GM12865 (cell line): Measurements from ENCODE around the gene LRP10.
"Not testable (repeated sequence)": the region's sequence is repeated elsewhere in the genome, so short reads cannot be mapped to it uniquely, and the experiment has no call there.

ENCODE experiments used
- DNase-seq: peaks from one replicate; pipeline ENCODE4 v3.0.0; 2010; ENCODE audit warnings: low read depth
- H3K4me3 ChIP-seq: 2 replicates; pipeline ENCODE4 v1.5.1; 2011; ENCODE audit warnings: mild to moderate bottlenecking, low read depth, low read length, control low read depth
- TF ChIP-seq, protein P1 (sequence below): IDR thresholded peaks from 2 replicates; pipeline ENCODE4 v1.5.1; 2011; ENCODE audit warnings: low read length, control low read depth, low read depth, inconsistent platforms; ENCODE audit not compliant: insufficient read depth; ENCODE audit errors: missing control alignments

Gene LRP10

GRCh38 chr14:22871224-22872032 is at the start of gene LRP10:
Gene LRP10, plus strand, starts transcription at chr14:22871740. Its CDS starts 564 bp downstream, at chr14:22872304.
- TF ChIP-seq, protein P1, sequence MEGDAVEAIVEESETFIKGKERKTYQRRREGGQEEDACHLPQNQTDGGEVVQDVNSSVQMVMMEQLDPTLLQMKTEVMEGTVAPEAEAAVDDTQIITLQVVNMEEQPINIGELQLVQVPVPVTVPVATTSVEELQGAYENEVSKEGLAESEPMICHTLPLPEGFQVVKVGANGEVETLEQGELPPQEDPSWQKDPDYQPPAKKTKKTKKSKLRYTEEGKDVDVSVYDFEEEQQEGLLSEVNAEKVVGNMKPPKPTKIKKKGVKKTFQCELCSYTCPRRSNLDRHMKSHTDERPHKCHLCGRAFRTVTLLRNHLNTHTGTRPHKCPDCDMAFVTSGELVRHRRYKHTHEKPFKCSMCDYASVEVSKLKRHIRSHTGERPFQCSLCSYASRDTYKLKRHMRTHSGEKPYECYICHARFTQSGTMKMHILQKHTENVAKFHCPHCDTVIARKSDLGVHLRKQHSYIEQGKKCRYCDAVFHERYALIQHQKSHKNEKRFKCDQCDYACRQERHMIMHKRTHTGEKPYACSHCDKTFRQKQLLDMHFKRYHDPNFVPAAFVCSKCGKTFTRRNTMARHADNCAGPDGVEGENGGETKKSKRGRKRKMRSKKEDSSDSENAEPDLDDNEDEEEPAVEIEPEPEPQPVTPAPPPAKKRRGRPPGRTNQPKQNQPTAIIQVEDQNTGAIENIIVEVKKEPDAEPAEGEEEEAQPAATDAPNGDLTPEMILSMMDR = no peak
- DNase-seq = peak; percentile 94
- peak within 1 kb of the TSS; percentile 70 for H3K4me3 ChIP-seq

- DNase-seq = no peak
- TF ChIP-seq, protein P1 = no peak
- peak overlapping the region; percentile 62 for H3K4me3 ChIP-seq
These were observed 49.4 kb upstream of the LRP10 start for GRCh38 chr14:22822016-22822570.

DNA sequence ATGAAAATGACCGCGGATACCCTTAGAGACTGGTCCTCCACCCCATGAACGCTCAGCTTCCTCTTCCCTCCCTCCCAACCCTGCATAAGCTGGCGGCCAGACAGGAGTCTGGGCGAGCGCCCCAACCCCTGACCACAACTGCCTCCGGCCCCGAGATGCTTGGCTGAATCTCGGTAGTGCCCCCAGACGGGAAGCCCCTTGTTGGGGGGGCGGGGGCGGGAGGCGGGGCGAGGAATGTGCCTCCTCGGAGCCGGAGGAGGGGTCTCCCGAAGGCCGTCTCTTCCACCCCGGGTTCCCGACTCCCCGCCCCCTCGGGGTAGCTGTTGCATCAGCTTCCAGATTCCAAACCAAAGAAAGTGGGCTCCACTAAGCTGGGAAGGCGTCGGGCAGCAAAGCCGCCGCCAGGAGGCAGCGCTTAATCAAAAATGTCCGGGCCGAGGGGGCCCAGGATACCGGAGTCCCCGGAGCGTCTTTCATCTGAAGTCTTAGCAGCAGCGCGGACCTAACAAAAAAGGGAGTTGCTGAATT is 48.9 kb upstream of the LRP10 start:
- peak; percentile 83 for DNase-seq
- H3K4me3 ChIP-seq = peak overlapping the region; percentile 62
- TF ChIP-seq, protein P1 = peak; percentile 73

DNA sequence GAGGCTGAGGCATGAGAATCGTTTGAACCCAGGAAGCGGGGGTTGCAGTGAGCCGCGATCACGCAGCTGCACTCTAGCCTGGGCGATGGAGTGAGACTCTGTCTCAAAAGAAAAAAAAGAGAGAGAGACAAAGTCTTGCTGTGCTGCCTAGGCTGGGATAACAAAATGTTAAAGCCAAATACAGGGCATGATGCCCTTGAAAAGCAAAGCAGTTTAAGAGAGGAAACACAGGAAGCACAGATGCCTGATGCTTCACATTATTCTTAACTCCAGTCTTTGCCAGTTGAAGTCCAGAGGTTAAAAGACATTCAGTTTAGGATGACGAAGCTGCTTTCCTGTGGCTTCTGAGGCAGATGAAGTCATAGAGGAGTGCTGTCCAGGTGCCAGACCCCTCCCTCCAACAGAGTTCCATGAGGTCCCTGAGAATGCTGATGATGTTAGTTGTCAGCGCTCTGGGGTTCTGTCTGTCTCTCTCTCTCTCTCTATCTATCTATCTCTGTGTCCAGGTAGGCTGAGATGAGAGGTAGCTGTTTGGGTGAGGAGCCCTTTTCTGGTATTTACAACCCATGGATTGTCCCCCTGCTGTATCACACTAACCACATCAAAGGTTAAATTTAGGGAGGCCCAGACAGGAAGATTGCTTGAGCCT is 46.7 kb upstream of the LRP10 start:
- TF ChIP-seq, protein P1 = no peak
- peak; percentile 41 for DNase-seq

DNA sequence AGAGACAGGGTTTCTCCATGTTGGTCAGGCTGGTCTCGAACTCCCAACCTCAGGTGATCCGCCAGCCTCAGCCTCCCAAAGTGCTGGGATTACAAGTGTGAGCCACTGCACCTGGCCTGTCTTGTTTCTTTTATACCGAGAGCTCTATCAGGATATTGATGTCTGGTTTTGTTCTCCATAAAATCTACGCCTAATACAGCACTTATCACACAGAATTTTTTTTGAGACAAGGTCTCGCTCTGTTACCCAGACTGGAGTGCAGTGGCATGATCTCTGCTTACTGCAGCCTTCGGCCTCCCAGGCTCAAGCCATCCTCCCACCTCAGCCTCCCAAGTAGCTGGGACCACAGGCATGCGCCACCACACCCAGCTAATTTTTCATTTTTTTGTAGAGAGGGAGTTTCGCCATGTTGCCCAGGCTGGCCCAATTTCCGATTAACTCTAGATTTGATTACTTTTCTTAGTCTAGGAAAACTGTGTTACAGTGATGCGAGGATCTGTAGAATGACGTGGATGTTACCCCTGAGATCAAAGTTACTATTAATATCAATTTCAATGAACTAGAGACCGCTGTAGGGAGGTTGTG is 42.4 kb upstream of the LRP10 start:
- not testable (repeated sequence) for DNase-seq
- H3K4me3 ChIP-seq = peak overlapping the region; percentile 85

More for the DNA sequence above, 46.7 kb upstream of the LRP10 start:
- no peak overlapping the region for H3K4me3 ChIP-seq

DNA sequence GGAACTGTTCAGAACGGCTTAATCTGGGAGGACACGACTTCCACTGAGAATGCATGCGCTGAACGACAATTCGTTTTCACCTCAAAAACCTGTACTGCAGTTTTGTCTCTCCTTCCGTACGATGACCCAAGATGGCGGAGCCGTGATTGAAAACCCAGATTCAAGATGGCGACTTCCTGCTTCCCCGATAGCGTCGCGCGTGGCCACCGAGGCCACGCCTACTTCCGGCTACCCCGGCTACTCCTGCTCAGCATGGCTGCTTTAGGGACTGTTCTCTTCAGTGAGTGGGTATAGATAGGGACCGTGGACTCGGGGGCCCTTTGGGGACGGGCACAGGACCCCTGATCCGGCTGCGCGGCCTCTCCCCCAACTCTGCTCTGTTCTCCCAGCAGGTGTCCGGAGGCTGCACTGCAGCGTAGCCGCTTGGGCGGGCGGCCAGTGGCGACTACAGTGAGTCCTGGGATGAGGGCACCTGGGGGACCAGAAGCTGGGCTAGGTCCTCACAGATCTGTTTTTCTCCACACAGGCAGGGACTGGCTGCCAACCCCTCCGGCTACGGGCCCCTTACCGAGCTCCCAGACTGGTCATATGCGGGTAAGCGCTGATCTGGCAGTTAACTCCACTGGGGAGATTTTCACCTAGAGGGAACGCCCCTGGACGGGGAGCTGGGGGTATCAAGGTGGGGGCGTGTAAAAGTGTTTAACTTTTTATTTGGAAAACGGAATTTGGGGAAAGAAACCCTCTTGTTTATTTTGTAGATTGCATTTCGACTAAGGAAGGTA is 41.7 kb upstream of the LRP10 start, which contains the start of gene MRPL52:
TSS of gene MRPL52 (plus strand) at position 227 of the 782 bp plus-strand sequence. CDS start at position 253, 26 bp downstream.
- DNase-seq = peak; percentile 96
- TF ChIP-seq, protein P1 = no peak
- H3K4me3 ChIP-seq = peak within 1 kb of the TSS; percentile 85
